Endometrium (tissue), 2 donors: ENCODE data around the gene FOSL2.
"Not testable (repeated sequence)": the region's sequence is repeated elsewhere in the genome, so short reads cannot be mapped to it uniquely, and the experiment has no call there.

Source experiments
- FAIRE-seq: peaks from 2 replicates; lab custom pipeline; 2012; peaks lifted over from hg19 to GRCh38; lab: Jason Lieb, UNC
- donor health status: control.
- donor health status: control.

The FOSL2 gene

GRCh38 chr2:28357948-28358667 lies 34.5 kb upstream of the FOSL2 start:
- no peak for FAIRE-seq

- FAIRE-seq, result no peak
Measured at GRCh38 chr2:28358668-28359201, 33.9 kb upstream of the FOSL2 start.

GRCh38 chr2:28359222-28360057 lies 33.2 kb upstream of the FOSL2 start:
- FAIRE-seq, result no peak

- no peak for FAIRE-seq
Measured at GRCh38 chr2:28360058-28360717, 32.5 kb upstream of the FOSL2 start.

GRCh38 chr2:28360718-28361293 lies 31.9 kb upstream of the FOSL2 start:
- no peak for FAIRE-seq

- FAIRE-seq, result no peak
Measured at GRCh38 chr2:28361991-28362710, 30.5 kb upstream of the FOSL2 start.

GRCh38 chr2:28362991-28363521 lies 29.6 kb upstream of the FOSL2 start:
- no peak for FAIRE-seq

GRCh38 chr2:28363686-28364280 lies 28.9 kb upstream of the FOSL2 start:
- no peak for FAIRE-seq

- FAIRE-seq, result no peak
Measured at GRCh38 chr2:28364610-28365009, 28.0 kb upstream of the FOSL2 start.

GRCh38 chr2:28365158-28365557 lies 27.5 kb upstream of the FOSL2 start:
- no peak for FAIRE-seq

GRCh38 chr2:28366149-28366495 lies 26.5 kb upstream of the FOSL2 start:
- no peak for FAIRE-seq

GRCh38 chr2:28366496-28367282 lies 26.0 kb upstream of the FOSL2 start:
- no peak for FAIRE-seq

GRCh38 chr2:28367667-28368356 lies 24.8 kb upstream of the FOSL2 start:
- no peak for FAIRE-seq

- FAIRE-seq, result no peak
Measured at GRCh38 chr2:28368357-28368798, 24.3 kb upstream of the FOSL2 start.

- no peak for FAIRE-seq
Measured at GRCh38 chr2:28369358-28369757, 23.3 kb upstream of the FOSL2 start.

GRCh38 chr2:28370354-28370753 lies 22.3 kb upstream of the FOSL2 start:
- FAIRE-seq, result no peak

- not testable (repeated sequence) for FAIRE-seq
Measured at GRCh38 chr2:28371728-28372127, 20.9 kb upstream of the FOSL2 start.

- no peak for FAIRE-seq
Measured at GRCh38 chr2:28373854-28374253, 18.8 kb upstream of the FOSL2 start.

GRCh38 chr2:28374331-28374730 lies 18.3 kb upstream of the FOSL2 start:
- FAIRE-seq, result no peak

- no peak for FAIRE-seq
Measured at GRCh38 chr2:28375236-28375635, 17.4 kb upstream of the FOSL2 start.
